HG02678 (cell line): ENCODE data around the gene ZNF436.

Experiments used
- ATAC-seq: cut with Tn5 transposase; IDR thresholded peaks from one replicate; pipeline ENCODE4 v1.9.1; 2021; ENCODE audit warnings: mild to moderate bottlenecking, moderate library complexity; ENCODE audit not compliant: unreplicated experiment

The ZNF436 gene

DNA sequence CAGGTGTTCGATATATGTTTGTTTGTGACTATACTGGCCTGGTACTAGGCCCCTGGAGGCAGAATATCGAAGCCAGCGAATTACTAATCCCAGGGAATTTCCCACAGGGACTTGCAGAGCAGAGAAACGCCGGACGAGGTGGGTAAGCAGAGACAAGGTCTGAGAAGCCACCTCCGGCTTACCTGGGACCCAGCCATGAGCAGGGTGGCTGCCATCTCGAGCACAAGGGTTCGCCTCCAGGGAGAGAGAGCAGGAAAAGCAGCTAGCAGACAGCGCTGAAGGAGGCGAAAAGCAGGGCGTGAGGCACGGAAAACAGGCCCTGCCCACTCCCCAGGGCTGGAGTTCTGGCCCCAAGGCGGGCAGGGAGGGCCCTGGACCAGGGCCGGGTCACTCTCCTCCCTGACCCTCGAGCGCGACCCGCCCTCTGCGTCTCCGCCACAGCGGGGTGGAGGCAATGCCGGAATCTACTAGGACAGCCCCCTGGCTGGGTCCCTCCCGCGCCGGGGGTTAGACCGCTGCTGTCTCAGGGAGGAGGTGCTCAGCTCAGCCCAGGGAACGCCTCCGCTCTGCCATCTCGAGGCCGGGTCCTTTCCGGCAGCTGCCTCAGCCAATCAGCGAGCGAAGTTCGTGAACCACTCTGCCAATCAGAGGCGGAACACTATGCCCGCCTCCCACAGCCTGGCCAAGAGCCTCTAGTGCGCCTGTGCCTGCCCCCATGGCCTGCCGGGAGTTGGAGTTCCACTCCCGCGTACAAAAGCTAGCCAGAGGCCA, 1.7 kb downstream of the ZNF436 start:
- peak; percentile 90 for ATAC-seq

DNA sequence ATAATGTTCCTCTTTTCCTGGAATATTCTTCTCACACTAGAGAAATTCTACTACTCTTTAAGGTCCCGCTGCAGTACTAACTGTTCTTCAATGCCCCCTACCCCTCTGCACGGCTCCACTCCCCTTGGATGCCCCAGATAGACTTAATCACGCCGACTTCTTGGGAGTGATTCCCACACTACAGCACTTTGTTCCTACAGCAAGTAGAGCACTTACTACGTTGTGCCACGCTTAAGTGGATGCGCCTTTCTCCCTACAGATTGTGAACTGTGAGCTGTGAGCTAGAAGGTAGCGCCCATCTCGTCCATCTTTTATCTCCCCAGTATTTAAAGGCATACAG, 2.2 kb downstream of the ZNF436 start:
- no peak for ATAC-seq

DNA sequence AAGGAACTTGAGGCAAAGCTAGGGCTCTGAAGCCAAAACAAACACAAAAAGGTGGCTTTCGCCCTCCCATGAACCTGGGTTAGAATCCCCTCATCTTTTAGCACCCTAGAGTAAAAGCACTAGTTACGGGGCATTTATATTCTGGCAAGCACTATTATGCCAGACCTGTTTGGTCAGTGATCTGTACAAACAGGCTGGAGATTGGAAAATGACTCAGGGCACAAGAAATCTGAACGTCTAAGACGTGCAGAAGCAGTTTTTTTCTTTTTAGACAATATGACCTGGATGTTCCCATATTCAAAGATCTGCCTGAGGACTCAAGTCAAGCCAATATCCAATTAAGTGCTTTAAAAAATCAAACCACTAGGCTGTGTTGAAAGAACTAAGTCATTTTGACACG, 3.0 kb downstream of the ZNF436 start:
- no peak for ATAC-seq

DNA sequence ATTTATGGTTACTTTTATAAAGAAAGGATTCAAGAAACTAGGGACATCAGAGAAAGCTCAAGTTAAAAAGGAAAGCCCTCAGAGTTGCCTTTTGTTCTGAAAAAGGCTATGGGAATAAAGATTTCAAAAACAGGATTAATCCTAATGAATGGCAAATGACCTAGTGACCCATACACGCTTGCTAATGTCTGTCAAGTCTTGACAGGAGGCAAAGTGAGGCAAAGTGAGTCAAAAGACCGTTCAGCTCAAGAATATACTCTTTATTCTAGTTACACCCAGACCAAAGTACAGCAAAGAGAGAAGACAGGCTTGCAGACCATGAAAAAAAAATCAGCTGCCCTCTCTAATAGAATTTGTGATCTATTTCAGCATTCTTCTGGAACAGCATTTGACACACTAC, 3.5 kb downstream of the ZNF436 start:
- ATAC-seq: no peak

DNA sequence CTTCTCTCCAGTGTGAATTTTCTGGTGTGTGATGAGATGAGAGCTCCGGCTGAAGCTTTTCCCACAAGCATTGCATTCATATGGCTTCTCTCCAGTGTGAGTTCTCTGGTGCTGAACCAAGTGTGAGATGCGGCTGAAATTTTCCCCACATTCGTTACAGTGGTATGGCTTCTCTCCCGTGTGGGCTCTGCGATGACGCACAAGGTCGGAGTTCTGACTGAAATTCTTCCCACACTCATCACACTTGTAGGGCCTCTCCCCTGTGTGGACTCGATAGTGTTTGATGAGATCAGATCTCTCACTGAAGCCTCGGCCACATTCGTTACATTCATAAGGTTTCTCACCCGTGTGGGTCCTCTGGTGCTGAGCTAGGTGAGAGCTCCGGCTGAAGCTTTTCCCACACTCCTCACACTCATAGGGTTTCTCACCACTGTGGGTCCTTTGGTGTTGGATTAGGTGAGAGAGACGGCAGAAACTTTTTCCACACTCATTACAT, 7.4 kb downstream of the ZNF436 start:
- no peak for ATAC-seq

DNA sequence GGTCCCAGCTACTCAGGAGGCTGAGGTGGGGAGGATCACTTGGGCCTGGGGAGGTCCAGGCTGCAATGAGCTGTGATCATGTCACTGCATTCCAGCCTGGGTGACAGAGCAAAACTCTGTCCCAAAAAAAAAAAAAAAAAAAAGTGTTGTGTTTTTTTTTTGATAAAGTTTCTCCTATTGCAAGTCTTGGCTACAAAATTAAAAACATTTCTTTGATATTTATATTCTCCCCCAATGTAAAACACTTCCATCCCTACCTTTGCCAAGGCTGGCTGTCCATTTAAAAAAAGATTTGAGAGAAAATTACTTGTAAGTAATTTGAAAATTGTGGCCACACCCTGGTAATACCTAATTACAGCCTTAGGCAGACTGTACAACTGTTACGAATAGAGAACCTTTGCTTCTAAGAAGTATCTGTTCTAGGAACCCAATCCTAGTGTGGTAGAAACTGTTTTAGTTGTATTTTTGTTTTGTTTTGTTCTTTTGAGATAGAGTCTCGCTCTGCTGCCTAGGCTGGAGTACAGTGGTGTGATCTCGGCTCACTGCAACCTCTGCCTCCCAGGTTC, 11.2 kb downstream of the ZNF436 start:
- no peak for ATAC-seq

DNA sequence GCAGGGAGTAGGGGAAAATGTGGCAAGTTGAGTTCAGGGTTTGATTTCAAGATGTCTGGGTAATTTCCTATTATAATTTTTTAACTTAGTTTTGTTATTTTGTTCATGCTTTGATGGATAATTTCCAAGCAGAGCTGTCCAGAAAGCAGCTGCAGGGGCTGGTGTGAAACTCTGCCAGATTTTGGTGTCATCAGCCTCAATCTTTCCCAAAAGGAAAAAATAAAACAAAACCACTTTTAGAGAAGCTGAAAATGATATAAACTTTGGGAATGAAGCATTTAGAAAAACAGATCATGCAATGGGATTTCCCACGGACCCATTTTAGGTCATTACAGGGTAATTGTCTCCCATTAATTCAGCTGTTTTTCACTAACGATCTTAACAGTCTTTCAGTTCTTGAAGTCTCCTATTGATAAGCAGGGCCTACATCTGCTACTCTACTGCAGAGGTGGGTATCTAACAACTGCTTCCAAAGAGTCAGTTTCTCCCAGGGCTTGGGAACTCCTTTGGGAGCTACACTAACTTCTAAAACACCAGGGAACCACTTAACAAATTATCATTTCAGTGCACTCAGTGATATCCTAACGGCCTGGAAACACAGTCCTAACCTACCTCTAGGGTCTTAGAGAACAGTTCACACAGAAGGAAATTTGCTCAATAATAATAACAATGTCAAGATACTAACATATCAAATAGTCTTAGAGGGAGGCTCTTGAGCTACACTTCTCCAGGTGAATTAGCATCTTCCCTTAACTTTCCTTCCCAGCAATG, 12.3 kb downstream of the ZNF436 start:
- no peak for ATAC-seq

DNA sequence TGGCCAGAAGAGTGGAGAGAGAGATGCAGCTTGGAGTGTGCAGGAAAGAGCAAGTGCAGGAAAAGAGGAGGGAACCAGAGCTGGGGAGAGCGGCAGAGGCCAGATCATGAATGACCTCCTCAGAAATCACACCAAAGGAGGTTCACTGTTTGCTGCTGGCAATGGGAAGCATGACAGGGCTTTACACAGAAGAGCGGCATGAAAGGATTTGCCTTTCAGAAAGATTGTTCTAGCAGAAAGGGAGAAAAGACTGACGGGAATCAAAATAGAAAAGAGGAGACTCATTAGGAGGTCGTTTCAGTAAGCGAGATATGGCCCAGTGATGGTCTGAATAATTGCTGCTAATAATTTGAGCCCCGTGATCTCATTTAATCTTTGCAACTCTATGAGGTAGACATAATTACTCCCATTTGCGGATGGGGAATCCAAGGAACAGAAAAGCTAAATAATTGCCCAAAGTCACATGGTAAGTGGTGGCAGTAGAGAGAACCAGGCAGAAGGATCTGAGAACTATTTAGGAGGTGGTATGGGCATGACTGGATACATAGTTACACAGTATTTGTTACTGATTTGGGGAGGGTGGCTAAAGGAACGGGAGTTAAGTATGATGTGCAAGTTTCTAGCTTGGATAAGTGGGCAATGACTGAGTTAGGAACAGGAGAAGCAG, 13.0 kb downstream of the ZNF436 start:
- no peak for ATAC-seq

DNA sequence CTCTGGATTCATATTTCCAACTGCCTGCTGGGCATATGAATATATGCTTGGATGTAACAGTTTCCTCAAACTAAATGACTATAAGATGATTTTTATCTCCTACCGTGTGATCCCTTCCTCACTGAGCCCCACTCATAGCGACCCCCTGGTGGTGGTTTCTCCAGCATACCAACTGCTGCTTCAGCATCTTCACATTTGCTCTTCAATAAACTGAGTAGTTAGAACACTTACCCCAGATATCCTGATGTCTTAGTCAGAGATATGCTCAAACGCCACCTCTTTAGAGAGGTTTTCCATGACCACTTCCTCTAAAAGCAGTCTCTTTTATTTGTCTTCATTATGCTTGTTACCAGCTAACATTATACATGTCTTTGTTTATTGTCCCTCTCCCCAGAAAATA, 15.4 kb downstream of the ZNF436 start:
- no peak for ATAC-seq

DNA sequence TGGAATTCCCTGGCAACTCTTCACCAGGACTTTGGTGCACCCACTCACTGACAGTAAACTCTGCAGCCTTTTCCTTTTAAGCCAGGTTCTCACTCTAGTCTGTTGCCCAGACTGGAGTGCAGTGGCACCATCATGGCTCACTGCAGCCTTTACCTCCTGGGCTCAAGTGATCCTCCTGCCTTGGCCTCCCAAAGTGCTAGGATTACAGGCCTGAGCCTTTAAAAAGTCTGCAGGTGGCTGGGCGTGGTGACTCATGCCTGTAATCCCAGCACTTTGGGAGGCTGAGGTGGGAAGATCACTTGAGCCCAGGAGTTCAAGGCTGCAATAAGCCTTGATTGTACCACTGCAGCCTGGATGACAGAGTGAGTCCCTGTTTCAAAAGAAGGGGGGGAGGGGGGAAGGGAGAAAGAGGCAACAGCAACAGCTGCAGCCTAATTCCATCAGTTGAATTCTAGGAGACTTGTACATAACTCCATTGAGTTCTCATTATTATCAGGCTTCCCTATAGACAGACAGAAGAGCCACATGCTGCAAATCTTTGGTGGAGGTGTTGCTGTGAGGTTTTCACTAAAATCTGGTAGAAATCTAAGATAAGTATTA, 17.4 kb downstream of the ZNF436 start:
- ATAC-seq: no peak

DNA sequence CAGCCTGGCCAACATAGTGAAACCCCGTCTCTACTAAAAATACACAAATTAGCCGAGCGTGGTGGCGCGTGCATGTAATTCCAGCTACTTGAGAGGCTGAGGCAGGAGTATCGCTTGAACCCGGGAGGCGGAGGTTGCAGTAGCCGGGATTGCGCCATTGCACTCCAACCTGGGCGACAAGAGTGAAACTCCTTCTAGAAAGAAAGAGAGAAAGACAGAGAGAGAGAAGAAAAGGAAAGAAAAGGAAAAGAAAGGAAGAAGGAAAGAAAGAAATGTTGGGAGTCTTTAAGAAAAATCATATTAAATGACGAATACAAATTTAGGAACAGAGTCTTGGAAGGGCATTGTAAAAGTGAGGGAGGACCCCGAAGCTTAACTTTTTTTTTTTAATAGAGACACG, 23.7 kb downstream of the ZNF436 start:
- no peak for ATAC-seq

DNA sequence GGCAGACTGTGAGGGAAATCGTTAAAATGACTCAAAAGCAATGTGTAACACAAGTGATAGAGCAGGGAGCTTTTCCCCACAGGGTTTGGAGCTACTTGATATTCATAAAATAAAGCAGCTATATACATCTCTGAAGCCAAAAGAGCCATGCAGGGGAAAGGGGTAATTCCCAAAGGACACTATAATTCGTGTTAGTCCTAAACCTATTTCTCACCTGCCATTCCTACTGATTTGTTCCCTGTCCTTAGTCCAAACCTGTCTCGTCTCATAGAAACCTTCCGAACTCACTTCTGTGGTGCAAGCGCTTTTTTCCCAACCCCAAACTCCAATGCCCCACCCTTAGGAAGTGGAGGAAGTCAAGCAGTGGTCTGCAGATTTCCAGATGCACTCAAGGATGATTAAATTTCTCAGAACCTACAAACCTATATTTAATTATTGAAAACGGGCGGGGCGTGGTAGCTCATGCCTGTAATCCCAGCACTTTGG, 24.6 kb downstream of the ZNF436 start:
- no peak for ATAC-seq

DNA sequence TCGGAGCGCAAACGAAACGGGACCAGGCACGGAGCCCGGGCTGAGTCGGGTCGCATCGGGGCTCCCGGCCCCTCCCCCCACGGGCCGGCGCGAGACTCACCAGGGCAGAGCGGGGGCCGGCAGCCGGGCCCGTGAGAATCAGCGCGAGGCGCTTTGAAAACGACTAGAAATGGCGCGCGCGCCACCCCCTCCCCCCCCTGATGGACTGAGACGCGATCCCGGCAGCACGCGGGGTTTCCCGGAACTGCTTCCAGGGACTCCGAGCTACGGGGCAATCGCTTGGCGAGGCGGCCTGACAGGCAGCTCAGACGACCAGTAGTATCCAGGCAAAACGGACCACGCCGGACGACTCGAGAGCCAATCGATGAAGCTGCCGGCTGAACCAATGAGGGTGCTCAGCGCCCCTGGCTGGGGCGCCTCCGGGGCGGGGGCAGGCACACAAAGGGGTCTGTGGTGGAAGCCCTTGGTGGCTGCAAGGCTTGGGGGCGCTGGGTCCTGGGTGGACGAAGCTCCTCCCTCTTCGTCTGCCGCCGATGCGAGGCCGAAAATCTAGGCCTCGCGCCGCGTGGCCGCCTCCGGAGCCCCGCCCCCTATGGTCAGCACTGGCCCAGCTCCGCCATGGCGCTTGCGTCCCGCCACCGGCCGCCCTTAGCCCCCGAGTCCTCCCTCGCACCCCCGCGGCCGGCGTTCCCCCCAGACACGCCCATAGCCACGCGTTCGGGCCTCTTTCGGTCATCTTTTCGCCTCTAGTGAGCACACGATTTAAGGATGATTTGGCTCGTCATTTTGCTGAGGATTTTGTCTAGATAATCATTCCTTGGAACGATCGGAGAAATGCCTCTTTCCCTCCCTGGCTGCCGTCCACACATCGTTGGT, 25.3 kb downstream of the ZNF436 start, which contains the start of gene HNRNPR:
HNRNPR (minus strand) TSS at position 174 of the 876 bp plus-strand sequence. CDS start 3,276 bp downstream, outside the sequence.
- peak; percentile 94 for ATAC-seq

DNA sequence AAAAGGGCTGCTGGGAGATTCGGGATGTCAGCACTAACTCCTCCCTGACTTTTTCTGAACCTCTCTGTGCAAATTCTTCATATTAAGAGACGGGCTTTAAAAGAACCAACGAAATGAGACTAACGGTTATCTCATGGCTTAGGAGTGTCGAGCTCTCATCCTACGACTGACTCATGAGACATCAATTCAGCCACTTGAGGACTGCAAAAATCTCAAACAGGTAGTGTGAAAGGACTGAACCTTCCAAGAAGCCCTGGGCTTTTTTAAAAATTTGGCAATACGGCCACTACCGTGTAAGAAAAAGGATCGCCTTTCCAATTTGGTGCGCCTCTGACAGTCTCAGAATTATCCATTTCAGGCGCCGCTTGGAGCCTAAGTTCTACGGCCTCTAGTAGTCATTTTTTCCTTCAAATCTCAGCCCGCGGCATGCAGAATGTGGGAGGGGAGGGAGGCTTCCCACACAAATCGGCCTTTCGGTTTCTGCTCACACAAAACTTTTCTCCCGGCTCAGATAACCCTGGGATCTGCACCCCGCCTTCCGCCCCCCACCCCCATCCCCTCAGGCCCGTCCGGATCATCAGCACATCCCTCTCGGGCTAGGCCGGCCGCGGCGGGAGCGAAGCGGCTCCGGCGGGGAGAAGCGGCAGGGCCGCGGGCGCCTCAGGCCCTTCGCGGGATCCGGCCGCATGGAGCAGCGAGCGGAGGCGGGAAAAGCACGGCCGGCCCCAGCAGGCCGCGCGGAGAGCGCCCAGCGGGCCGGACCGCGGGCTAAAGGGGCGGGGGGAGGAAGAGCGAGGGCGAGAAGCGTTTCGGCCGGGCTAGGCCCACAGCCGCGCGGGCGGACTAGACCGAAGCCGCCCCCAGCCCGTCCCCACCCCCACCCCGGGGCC, 26.2 kb downstream of the ZNF436 start:
- peak; percentile 12 for ATAC-seq

DNA sequence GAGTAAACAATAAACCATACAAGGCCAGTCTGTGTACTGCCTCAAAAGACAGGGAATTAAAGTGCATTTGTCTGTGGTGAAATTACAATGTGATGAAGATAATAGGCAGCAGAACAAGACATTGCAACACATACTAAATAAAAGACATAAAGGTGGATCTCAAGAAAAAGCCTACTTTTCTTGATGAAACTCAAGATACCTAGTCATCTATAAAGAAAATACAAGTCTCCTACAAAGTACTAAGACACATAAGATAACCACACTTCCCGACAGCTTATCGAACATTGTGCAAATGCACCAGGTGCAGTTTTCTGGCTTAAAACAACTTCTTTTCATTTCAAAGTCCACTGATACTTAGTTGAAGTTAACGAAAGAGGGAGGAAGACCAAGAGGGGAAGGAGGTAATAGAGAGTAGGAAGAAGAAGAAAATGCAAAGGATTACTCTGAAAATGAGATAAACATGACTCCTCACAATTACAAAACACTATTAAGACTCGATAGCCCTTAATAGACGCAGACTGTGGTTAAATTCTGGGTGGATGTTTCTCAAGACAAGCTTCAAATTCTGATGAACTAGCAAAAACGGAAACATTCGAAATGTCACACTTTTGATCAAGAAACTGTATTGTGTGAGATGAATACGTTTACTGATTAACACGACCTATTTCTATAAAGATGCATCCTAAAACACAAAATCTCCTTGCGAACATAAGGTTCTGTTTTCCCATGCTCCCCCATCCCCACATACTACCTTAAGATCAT, 27.5 kb downstream of the ZNF436 start:
- no peak for ATAC-seq

DNA sequence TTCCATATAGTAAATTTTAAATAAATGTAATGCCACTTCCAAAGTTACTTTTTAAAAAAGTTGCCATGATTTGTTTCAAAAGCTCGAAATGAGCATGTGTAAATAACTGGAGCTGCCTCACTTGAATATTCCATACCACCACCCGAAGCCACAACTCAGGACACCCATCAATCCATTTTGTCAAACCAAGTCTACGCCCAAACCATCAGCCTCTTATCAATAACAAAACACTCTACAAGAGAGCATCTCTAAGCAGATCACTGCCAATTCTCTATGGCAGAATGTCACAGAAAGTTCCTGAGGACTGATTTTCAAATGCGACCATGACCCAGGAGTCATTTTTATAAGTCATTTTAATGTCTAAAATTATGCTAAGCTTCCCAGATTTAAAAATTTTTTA, 30.0 kb downstream of the ZNF436 start:
- ATAC-seq: no peak

DNA sequence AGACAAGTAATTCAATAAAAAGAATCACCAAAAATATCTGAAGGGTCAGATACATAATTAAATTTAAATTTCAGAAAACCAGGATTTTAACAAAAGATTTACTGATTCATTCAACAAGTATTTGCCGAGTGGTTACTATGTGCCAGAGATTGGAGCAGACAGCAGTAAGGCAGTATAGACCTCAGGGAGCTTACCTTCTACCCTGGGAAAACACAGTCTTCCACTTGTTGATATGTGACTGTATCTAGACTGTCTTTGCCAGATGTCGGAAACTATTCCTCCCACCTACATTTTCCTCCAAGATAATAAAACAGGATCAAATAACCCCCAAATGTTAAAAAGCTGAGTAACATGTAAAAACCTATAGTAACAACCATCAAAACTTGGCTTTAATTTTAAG, 31.8 kb downstream of the ZNF436 start:
- no peak for ATAC-seq

DNA sequence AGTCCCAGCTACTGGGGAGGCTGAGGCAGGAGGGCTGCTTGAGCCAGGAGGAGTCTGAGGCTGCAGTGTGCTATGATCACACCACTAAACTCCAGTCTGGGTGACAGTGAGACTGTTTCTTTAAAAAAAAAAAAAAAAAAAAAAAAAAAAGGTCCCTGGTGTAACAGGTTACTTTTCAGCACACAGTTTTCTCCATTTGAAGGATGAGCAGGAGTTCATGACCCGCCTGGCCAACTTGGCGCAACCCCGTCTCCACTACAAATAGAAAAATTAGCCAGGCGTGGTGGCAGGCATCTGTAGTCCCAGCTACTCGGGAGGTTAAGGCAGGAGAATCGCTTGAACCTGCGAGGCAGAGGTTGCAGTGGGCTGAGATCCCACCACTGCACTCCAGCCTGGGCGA, 37.9 kb downstream of the ZNF436 start:
- no peak for ATAC-seq
